T-helper 22 cell (primary cell): ENCODE results near the gene GPC6.
A peak's percentile ranks its signal among the peaks of the same experiment; 100 is the strongest.

Experiments
- DNase-seq: peaks from one replicate; pipeline ENCODE4 v3.0.0-alpha.2; 2020; ENCODE audit warnings: low read depth

GPC6 gene

GRCh38 chr13:94305033-94305432 lies 1078.4 kb downstream of the GPC6 start:
- no peak for DNase-seq

GRCh38 chr13:94305463-94305862 lies 1078.9 kb downstream of the GPC6 start:
- no peak for DNase-seq

GRCh38 chr13:94305934-94306333 lies 1079.3 kb downstream of the GPC6 start:
- no peak for DNase-seq

- no peak for DNase-seq
Observed at GRCh38 chr13:94308832-94309231, 1082.2 kb downstream of the GPC6 start.

GRCh38 chr13:94309576-94309975 lies 1083.0 kb downstream of the GPC6 start:
- no peak for DNase-seq

GRCh38 chr13:94309997-94310855 lies 1083.6 kb downstream of the GPC6 start:
- DNase-seq = no peak

- DNase-seq = no peak
Observed at GRCh38 chr13:94311893-94312292, 1085.3 kb downstream of the GPC6 start.

GRCh38 chr13:94312511-94313216 lies 1086.1 kb downstream of the GPC6 start:
- DNase-seq = no peak

- DNase-seq = no peak
Observed at GRCh38 chr13:94313321-94313910, 1086.8 kb downstream of the GPC6 start.

- DNase-seq = no peak
Observed at GRCh38 chr13:94313926-94314325, 1087.3 kb downstream of the GPC6 start.

- DNase-seq = no peak
Observed at GRCh38 chr13:94315188-94315587, 1088.6 kb downstream of the GPC6 start.

- no peak for DNase-seq
Observed at GRCh38 chr13:94317063-94317491, 1090.5 kb downstream of the GPC6 start.

GRCh38 chr13:94318418-94318817 lies 1091.8 kb downstream of the GPC6 start:
- DNase-seq = no peak

- DNase-seq = no peak
Observed at GRCh38 chr13:94319501-94319900, 1092.9 kb downstream of the GPC6 start.

GRCh38 chr13:94322925-94323763 lies 1096.5 kb downstream of the GPC6 start:
- DNase-seq = no peak

- DNase-seq = peak; percentile 17
Observed at GRCh38 chr13:94323764-94324758, 1097.5 kb downstream of the GPC6 start.

GRCh38 chr13:94324767-94325540 lies 1098.3 kb downstream of the GPC6 start:
- DNase-seq = no peak

GRCh38 chr13:94325650-94326049 lies 1099.0 kb downstream of the GPC6 start:
- DNase-seq = no peak

- DNase-seq = no peak
Observed at GRCh38 chr13:94327318-94327717, 1100.7 kb downstream of the GPC6 start.
